Heart left ventricle (tissue), 16 donors: Measurements from ENCODE around the gene SERPINH1. TPM values are rescaled to one million over a fixed set of nuclear protein-coding genes. Genes with fewer than 3 reads are reported as not detected.

Source experiments
- ATAC-seq, 4 donors: fragments of 200-7000 bp; cut with Tn5 transposase; one replicate each; pipeline ENCODE4 v1.9.1; 2020 to 2022; ENCODE audit warnings: moderate library complexity in 4 of 4, mild to moderate bottlenecking in 3 of 4, moderate number of reproducible peaks in 1 of 4
- DNase-seq, 5 donors: peaks; one replicate each; pipeline ENCODE4 v3.0.0-alpha.2; 2020
- H3K27ac ChIP-seq, 12 donors: fragments of 200-600 bp; sonication (generic) in 4 of 12; one replicate each; pipeline versions ENCODE4 v1.5.0 to v1.8.0; 2016 to 2022; ENCODE audit warnings: mild to moderate bottlenecking in 2 of 12
- H3K27me3 ChIP-seq, 9 donors: fragments of 200-600 bp; sonication (generic) in 2 of 9; one replicate each; pipeline versions ENCODE4 v1.5.1 to v1.8.0; 2016 to 2022; ENCODE audit warnings: mild to moderate bottlenecking in 3 of 9
- H3K36me3 ChIP-seq, 9 donors: fragments of 200-600 bp; sonication (generic) in 2 of 9; one replicate each; pipeline versions ENCODE4 v1.5.0 to v1.8.0; 2018 to 2022; ENCODE audit warnings: mild to moderate bottlenecking in 2 of 9
- H3K4me1 ChIP-seq, 12 donors: fragments of 200-600 bp; sonication (generic) in 4 of 12; one replicate each; pipeline versions ENCODE4 v1.5.0 to v1.8.0; 2016 to 2022; ENCODE audit warnings: mild to moderate bottlenecking in 3 of 12
- H3K4me3 ChIP-seq, 12 donors: fragments of 200-600 bp; sonication (generic) in 4 of 12; one replicate each; pipeline versions ENCODE4 v1.5.0 to v1.8.0; 2017 to 2022; ENCODE audit warnings: mild to moderate bottlenecking in 9 of 12, moderate library complexity in 4 of 12
- H3K9me3 ChIP-seq, 12 donors: fragments of 200-600 bp; sonication (generic) in 4 of 12; one replicate each; pipeline versions ENCODE4 v1.5.0 to v1.8.0; 2016 to 2022; ENCODE audit warnings: mild to moderate bottlenecking in 1 of 12
- CTCF ChIP-seq, 12 donors: fragments of 200-600 bp; sonication (generic) in 4 of 12; IDR thresholded peaks; one replicate each; pipeline versions ENCODE4 v1.5.0 to v1.8.0; 2018 to 2022; ENCODE audit warnings: antibody characterized with exemption in 12 of 12, mild to moderate bottlenecking in 5 of 12
- POLR2A ChIP-seq, 2 donors: fragments of 450-650 bp; IDR thresholded peaks; one replicate each; pipeline ENCODE4 v1.6.1; 2017; ENCODE audit warnings: antibody characterized with exemption in 2 of 2, mild to moderate bottlenecking in 2 of 2, moderate library complexity in 2 of 2
- WGBS, 4 donors: extraction: QIAGEN DNeasy Blood & Tissue Kit in 2 of 4; methylation state at CpG; one replicate each; pipeline versions ENCODE4 v1.1.5 to v1.1.7; 2013 to 2018; 5-methylcytosine and 5-hydroxymethylcytosine counted together
- intact Hi-C, 10 donors: fragments of 100-400 bp; cut with DNase I; formaldehyde crosslinking; loops; one replicate each; pipeline versions ENCODE4 v1.11.1 to v1.14.2; 2022
- polyA plus RNA-seq, 2 donors: library from polyadenylated mRNA; stranded (reverse); fragments of 200-250 nt; gene quantifications; one replicate each; pipeline ENCODE4 v1.2.3, GENCODE V29; 2013
- total RNA-seq, 9 donors: library from RNA; depleted of rRNA in 2 of 9; stranded (reverse); fragments of >200 nt in 2 of 9; fragmentation: NEBNext Ultra II Directional in 3 of 9; extraction: Animal tissue kit (Norgen Biotek cat#: 25700) in 3 of 9; gene quantifications; one replicate each; pipeline versions ENCODE4 v1.1.0 to v1.2.4, GENCODE V29; 2016 to 2023
- donor health status: ischemic (EF 13 %, LVEDD 7.1; RV severe dilation, severe dysfunction).
- donor health status: healthy with polysubstance abuse.
- donor health status: DM: no; HTN: yes; CAD: no.
- donor health status: DM: no; HTN: no; CAD: no.
- donor health status: ischemic (EF 25% LVEDD 6.9; RV normal size, moderate dysfunction).
- donor health status: ischemic (EF 25% LVEDD 5.7; RV mildly dilated, moderate dysfunction).
- donor health status: healthy.
- donor health status: DM: yes; HTN: yes; CAD: no.
- donor health status: ischemic (EF 35%, LVEDD 5.7; RV mildly dilated, moderate dysfunction).
- donor health status: nonischemic (EF 11% LVEDD 7.7; RV severe dilation, severe dysfunction).
- donor health status: DM: yes; HTN: yes; CAD: no.
- donor health status: PGD.
- donor health status: ischemic (EF 29% LVEDD 5.4; RV normal size, mild dysfunction).
- donor health status: nonischemic (EF 23%, LVEDD 6.1; RV moderate dilation, normal function).

SERPINH1 gene
- total and polyA plus RNA-seq, 11 donors, result 32.5 to 211 (median 71.8) TPM

- peaks cover 0 to 33% (median 16%) of the 10 kb centered on the region in 12 donors for H3K4me1 ChIP-seq
- H3K9me3 ChIP-seq, result no peaks in the 10 kb centered on the region
- H3K36me3 ChIP-seq, result no peaks in the 10 kb centered on the region
- no peak for ATAC-seq
- H3K4me3 ChIP-seq, result peak overlapping the region in 7 of 12 donors; percentile 76 to 96 (median 82)
- WGBS, 4 donors, result 82 to 90% (median 84%) methylated on average over 8 to 10 of the region's 10 CpGs
- no peak for DNase-seq
- no peak for TF ChIP-seq CTCF (IDR thresholded peaks at IDR 0.05)
- no peak for TF ChIP-seq POLR2A (IDR thresholded peaks at IDR 0.05)
- no peak overlapping the region for H3K27ac ChIP-seq
- H3K27me3 ChIP-seq, result no peaks in the 10 kb centered on the region
- intact Hi-C loops, result loop anchor here in 2 of 10 donors (2.0 to 10.0 kb wide), 3 partner anchors 62 to 239 kb away; partner anchors contain the start of gene RPS3 (in 1 of the 2)
These were observed 38.0 kb upstream of the SERPINH1 start for GRCh38 chr11:75523811-75524664.

- no peak for ATAC-seq
These were observed 37.2 kb upstream of the SERPINH1 start for GRCh38 chr11:75524665-75525432.

GRCh38 chr11:75525433-75526191 is 36.4 kb upstream of the SERPINH1 start, which contains the start of gene GDPD5:
Gene GDPD5 (minus strand): TSS chr11:75525941. CDS start chr11:75477735, 48,206 bp downstream.
- TF ChIP-seq POLR2A (IDR thresholded peaks at IDR 0.05) (peak in 1 of 2 donors; percentile 56), CTCF (IDR thresholded peaks at IDR 0.05) (peak in 10 of 12 donors; percentile 39 to 73 (median 64))
- Histone ChIP-seq H3K9me3 (no peaks in the 10 kb centered on the region), H3K4me1 (peaks cover 0 to 33% (median 16%) of the 10 kb centered on the region in 12 donors), H3K27ac (peak within 1 kb of the TSS in 4 of 12 donors; percentile 18 to 62 (median 34)), H3K4me3 (peak within 1 kb of the TSS; percentile 63 to 96 (median 77)), H3K36me3 (no peaks in the 10 kb centered on the region), H3K27me3 (no peaks in the 10 kb centered on the region)
- intact Hi-C loops, result loop anchor here in 4 of 10 donors (2.0 to 10.0 kb wide), 4 partner anchors 63 to 241 kb away; partner anchors contain the start of gene RPS3 (in 3 of the 4)
- 0 to 1% (median 1%) methylated on average over 40 to 99 of the region's 99 CpGs for WGBS, 4 donors
- ATAC-seq, result peak; percentile 88 to 98 (median 96)
- DNase-seq, result peak; percentile 85 to 92 (median 86)

More at GRCh38 chr11:75524665-75525432, 37.2 kb upstream of the SERPINH1 start:
- Histone ChIP-seq H3K4me1 (peaks cover 0 to 33% (median 16%) of the 10 kb centered on the region in 12 donors), H3K9me3 (no peaks in the 10 kb centered on the region), H3K4me3 (peak overlapping the region; percentile 63 to 96 (median 77)), H3K36me3 (no peaks in the 10 kb centered on the region), H3K27me3 (no peaks in the 10 kb centered on the region), H3K27ac (peak overlapping the region in 2 of 12 donors; percentile 30 to 62)
- TF ChIP-seq POLR2A (IDR thresholded peaks at IDR 0.05) (no peak), CTCF (IDR thresholded peaks at IDR 0.05) (no peak)
- 8 to 13% (median 10%) methylated on average over 34 to 51 of the region's 51 CpGs for WGBS, 4 donors
- intact Hi-C loops, result loop anchor here in 4 of 10 donors (2.0 to 10.0 kb wide), 4 partner anchors 63 to 240 kb away; partner anchors contain the start of gene RPS3 (in 3 of the 4)
- DNase-seq, result peak in 1 of 5 donors; percentile 26
